ENCODE data around the gene MSI2.

The MSI2 gene

GRCh38 chr17:57318913-57319312 lies 62.6 kb downstream of the MSI2 start:
- DNase-seq (ENCODE audit: low spot score) = no peak

- no peak for DNase-seq (ENCODE audit: low spot score)
These were observed 63.5 kb downstream of the MSI2 start for GRCh38 chr17:57319806-57320205.

- no peak for DNase-seq (ENCODE audit: low spot score)
These were observed 67.1 kb downstream of the MSI2 start for GRCh38 chr17:57323391-57323790.

GRCh38 chr17:57324060-57324459 lies 67.7 kb downstream of the MSI2 start:
- no peak for DNase-seq (ENCODE audit: low spot score)

DNA sequence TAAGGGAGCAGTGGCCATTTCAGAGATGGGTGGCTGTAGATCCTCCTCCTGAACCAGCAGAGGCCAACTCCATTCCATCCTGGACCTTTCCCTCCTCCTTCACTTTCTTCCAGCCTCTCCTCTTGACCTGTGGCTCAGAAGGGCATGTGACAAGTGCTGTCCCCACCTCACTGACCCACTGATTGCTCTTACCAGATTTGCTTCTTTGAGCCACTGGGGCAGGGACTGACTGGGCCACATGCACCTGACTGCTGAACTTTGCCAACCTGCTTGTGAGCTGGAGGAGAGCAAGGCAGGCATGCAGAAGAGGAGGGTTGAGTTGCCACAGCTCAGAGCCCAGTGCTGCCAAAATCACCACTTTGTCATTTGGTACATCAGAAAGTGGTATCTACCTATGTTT lies 68.3 kb downstream of the MSI2 start:
- DNase-seq (ENCODE audit: low spot score) = no peak

DNA sequence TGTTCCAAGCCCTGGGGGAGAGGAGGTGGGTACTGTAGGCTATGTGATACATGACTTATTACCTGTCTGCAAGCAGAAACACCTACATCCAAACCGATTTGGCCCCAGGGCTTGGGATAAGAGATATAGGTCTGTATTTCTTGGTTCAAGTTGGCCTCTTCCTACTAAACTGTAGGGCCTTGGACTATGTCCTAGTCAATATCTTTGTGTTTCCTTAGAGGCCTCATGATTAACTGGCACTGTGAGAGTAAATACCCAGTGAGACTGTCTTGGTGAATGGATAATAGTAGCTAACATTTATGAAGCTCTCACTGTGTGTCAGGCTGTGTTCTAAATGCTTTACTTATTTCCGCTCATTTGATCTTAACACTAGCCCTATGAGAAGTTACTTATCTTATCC lies 70.0 kb downstream of the MSI2 start:
- DNase-seq (ENCODE audit: low spot score) = no peak

GRCh38 chr17:57326764-57327163 lies 70.4 kb downstream of the MSI2 start:
- DNase-seq (ENCODE audit: low spot score) = no peak

GRCh38 chr17:57327176-57327970 lies 71.0 kb downstream of the MSI2 start:
- no peak for DNase-seq (ENCODE audit: low spot score)

DNA sequence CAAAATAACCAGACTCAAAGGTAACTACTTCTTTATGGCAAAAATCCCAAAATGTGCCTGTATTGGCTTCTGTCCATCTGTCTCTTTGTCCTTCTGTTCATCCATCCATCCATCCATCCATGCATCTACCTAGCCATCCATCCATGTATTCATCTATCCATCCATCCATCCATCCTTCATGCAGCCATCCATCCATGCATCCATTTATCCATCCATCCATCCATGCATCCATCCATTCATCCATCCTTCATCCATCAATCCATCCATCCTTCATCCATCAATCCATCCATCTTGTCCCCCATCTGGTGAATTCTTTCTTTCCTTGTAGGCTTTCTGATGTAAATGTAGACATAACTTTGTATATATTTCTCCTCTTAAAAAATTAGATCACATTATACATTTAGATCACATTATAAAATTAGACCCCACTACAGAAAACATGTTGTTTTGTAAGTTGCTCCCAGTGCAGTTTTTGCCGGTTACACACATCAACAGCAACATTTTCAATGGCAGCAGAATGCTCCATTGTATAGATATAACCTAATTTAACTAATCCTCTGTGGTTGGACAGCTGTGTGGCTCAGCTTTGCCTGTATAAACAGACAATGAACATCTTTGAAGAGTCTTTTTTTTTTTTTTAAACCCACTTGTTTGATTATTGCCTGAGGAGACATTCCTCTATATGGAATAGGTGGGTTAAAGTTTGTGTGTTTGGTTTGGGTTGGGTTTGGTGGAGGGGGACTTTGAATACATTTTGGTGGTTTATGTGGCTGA lies 72.0 kb downstream of the MSI2 start:
- DNase-seq (ENCODE audit: low spot score) = no peak

DNA sequence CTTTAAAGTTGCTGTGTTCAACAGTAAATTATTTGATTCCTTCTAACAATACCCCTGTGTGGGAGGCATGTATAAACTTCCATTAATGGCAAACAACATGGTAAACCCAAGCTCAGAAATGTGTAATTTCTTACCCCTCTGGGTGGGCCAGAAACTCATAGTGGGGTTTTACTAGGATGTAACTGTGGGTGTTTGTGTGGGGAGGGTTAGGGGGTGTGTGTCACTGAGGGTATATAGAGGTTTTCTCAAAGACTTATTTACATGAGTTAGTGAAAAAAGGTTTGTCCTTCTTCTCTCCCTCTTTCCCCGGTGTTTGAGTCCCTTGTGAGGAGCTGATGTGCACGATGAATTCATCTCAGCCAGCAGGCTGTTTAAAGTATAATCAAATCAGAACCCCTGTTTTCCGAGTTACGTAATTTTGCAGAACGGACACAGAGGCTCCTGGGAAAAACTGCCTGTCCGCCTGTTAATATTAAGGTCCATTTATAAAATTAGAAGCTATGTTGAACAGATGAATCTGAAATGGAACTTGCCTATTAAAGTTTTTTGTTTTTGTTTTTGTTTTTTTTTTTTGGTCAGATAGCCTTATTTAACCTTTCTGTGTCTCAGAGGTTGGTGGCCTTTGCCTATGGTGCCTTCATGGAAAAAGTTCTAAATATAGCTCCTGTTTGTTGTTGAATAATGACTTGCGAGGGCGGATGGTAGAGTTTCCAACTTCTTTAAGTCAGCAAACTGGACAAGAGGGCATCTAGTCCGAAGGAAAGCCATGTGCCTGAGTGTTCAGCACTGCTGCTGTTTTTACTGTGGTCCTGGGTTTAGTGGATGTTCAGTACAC lies 73.3 kb downstream of the MSI2 start:
- DNase-seq (ENCODE audit: low spot score) = no peak

- no peak for DNase-seq (ENCODE audit: low spot score)
These were observed 74.3 kb downstream of the MSI2 start for GRCh38 chr17:57330587-57330986.

DNA sequence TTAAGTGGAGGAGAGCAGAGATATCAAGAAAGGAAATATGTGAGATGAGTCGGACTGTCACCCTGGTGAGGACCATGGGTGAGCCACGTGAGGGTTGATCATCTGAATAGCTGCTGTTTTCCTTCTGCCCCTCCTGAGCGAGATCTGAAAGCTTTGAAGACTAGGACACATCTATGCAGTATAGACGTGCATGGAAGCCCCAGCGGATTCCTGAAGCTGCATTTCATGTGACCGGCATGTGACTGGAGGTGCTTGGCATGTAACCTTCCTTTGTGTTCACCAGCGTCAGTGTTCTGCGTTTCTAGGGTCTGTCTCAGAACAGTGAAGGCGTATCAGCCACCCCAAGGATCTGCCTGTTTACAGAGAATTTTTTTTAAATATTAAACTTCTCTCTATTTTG lies 75.1 kb downstream of the MSI2 start:
- no peak for DNase-seq (ENCODE audit: low spot score)

GRCh38 chr17:57332501-57332900 lies 76.2 kb downstream of the MSI2 start:
- no peak for DNase-seq (ENCODE audit: low spot score)

- no peak for DNase-seq (ENCODE audit: low spot score)
These were observed 79.0 kb downstream of the MSI2 start for GRCh38 chr17:57335195-57335792.

DNA sequence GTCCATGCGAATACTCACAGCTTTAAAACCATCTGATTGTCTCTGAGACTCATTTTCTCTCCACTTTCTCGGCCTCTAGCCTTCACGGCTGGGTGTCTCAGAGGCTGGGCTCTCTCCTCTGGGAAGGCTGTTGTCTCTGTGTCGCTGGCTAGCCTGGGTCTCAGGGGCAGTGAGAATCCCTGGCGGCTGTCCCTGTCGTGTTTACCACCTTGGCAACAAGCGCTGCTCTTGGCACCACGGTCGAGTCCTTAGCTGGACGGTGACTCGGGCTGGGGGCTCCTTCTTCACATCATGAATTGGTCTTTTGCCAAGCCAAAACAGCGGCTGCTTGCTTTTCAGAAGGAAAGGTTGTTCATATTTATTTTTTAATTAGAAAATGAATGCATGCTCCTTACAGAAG lies 81.1 kb downstream of the MSI2 start:
- no peak for DNase-seq (ENCODE audit: low spot score)

- no peak for DNase-seq (ENCODE audit: low spot score)
These were observed 82.1 kb downstream of the MSI2 start for GRCh38 chr17:57338257-57338914.

DNA sequence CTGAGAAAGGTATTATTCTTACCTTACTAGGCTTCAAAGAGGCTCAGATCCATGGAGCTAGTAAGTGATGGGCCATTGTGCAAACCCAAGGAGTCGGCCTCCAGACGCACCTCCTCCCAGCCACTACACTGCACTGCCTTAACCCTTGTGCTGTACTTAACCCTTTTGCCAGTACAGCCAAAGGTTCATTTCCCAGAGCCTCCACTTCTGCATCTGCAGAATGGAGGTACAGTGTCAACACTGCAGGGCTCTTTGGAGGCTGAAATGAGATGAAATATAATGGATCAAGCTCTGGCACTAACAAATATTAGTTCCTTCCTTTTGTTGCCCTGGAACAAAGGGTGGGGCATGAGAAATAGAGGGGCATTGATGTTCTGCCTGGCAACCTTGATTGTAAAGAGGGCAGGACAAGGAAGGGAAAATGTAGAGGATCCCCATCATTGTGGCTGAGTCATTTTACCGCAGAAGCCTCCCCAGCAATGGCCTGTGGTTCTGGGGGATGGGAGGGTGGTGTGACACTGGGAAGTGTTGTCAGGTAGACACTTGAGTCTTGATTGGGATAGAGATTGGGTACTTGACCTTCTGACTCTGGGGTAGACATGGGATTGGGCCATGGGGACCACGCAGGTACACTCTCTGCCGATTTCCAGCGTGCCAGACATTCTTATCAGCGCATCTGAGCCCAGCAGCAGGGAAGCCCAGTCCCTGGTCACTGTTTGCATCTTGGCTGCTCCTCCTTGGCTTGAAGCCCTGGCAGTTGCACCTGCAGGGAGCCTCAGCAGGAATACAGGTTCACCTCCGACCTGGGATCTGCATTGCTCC lies 84.0 kb downstream of the MSI2 start:
- DNase-seq (ENCODE audit: low spot score) = no peak

- DNase-seq (ENCODE audit: low spot score) = no peak
These were observed 85.6 kb downstream of the MSI2 start for GRCh38 chr17:57341611-57342540.

DNA sequence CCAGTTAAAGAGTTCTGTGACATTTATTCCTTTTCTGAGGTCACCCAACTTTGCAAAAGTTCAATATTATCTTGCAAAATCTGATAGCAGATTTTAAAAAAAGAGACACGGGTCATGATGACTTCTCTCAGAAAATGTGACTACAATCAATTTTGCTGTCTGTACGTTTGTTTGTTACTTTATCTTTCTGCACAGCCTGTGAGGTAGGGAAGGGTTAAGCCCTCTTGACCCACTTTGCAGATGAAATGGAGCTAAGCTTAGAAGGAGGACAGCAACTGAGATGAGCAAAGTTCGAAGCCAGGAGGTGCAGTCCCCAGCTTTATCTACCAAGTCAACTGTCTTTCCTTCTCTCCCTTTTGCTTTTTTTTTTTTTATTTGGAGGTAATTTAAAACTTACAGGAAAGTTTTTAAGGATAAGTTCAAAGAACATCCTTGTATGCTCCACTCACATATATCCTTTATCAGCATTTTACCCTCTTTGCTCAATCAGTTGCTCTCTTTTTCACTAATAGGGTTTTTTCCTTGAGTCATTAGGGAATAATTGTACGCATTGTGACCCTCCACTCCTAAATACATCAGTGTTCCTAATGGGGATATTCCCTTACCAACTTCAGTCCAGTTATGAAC lies 86.8 kb downstream of the MSI2 start:
- no peak for DNase-seq (ENCODE audit: low spot score)

All from activated CD4-positive, alpha-beta T cell treated with anti-CD3 and anti-CD28 coated beads, Interleukin-2, Interleukin-4, amounts not matched to agents 100 ng/mL and 50 ng/mL, durations not matched to agents 16 hours and 8 hours (primary cell).